Kidney glomerular epithelial cell (primary cell): Measurements from ENCODE around the gene CCDC90B.
"Not testable (repeated sequence)": the region's sequence is repeated elsewhere in the genome, so short reads cannot be mapped to it uniquely, and the experiment has no call there.

Experiments
- DNase-seq: peaks from one replicate; lab custom pipeline; 2025; lab: John Stamatoyannopoulos, UW

CCDC90B gene

DNA sequence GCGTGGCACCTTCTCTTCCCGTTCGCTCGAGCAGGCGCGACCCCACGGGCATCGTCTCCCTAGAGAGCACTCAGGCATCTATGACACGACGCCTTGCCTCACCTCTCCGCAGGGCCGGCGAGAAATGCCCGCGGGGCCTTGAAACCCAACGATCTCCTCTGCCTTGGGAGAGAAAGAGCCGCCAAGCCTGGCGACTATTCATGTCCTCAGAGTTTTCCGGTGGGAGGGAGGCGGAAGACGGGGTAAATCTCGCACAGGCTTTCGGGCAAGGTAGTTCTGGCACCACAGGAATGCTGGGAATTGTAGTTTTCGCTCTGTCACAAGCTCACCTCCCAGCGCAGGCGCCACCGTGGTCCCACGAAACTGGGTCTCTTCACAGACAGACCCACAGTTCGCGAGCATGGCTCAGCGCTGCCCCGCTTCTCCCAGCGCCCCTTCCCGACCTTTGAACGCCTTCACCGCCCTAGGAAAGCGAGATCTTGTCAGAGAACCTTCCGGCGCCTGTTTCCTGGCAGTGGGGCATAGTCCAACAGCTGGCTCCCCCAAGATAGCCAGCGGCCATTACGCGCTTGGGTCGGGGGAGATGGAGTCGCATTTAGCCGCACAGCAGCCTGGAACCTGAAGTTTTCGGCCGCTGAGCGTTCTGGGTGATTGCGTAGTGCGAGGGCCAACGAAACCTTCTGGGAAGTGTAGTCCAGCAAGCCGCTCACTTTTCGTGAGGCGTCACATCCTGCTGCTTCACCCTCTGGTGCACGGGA, at the start of gene CCDC90B:
TSS of gene CCDC90B (minus strand) at position 597 of the 758 bp plus-strand sequence. CDS start at position 202, 395 bp downstream.
- peak; percentile 95 for DNase-seq

DNA sequence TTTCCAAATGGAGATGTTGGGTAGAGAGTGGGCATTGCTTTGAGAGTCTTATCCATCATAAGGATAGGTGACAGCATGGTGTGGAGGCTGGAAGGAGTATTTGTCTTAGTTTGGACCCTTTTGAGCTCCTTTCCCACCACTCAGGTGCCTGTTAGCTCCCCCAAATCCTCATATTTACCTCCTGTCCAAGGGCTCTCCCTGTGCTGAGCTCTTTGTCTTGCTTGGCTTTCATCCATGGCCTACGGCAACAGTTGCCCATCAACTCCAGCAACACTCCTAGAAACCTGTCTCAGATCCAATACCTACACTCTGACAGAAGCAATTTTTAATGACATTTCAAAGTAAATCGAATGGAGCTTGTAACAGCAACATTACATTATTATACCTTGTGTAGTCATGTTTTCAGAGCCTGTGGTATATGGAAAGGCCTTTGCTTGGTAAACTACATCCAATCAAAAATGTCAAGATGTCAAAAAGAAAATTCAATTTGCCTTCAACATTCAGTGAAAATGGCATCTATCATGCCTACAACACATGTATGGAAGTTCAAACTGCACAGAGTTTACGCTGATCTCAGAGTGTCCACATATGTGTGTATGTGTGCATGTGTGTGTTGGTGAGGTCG, 49.4 kb upstream of the CCDC90B start:
- no peak for DNase-seq

DNA sequence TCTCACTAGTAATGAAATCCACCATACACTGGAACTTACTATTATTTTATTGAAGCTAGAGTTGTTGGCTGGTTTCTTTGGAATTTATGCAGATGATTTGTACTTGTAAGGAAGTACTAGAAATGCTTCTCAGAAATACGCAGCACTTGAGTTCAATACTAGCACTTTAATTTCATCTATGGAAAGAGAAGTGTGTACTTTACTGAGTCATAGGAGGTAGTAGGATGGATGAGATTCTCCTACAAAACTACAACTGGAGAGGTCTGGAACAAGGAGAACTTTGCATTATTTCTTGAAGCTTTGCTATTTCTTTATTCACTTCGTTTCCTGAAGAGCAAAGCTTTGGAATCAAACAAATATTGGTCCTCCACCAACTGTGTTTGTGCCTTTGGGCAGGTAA, 44.1 kb upstream of the CCDC90B start:
- no peak for DNase-seq

DNA sequence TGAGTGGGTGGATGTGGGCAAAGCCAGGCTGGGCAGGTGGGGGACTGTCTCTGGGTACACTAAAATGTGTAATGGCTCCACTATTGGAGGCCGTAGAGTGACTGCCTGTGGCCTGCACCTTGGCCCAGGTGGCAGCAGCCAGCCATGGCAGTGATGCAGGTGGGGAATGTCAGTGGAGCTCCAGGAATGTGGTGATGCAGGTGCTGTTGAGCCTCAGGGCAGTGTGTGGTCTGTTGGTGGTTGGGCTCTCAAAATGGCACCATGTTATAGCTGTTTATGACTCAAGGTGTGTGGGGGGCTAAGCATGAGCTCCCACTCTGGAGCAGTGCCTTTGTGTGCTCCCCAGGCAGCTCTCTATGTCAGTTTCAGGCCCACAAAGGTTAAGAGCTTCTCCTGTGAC, 40.2 kb upstream of the CCDC90B start:
- DNase-seq: no peak

DNA sequence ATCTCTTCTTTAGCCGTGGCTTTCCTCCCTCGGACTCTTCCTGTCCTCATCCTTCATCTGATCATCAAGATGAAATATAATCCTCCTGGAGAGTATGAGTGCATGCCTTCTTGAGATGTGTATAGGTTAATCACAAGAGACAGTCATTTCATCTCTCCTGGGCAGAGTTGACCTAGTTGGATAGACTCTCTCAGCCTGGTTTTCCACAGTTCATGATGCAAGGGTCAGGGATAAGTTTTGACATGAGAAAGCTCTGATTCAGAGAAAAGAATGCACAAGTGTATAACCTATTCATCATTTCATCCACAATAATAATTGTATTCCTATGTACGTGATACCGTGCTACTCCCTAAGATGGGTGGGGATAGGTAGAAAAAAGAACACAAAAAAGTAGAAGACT, 33.2 kb upstream of the CCDC90B start:
- no peak for DNase-seq

GRCh38 chr11:83318931-83319330, 32.8 kb upstream of the CCDC90B start:
- no peak for DNase-seq

- no peak for DNase-seq
Observed at GRCh38 chr11:83317757-83318690, 31.9 kb upstream of the CCDC90B start.

DNA sequence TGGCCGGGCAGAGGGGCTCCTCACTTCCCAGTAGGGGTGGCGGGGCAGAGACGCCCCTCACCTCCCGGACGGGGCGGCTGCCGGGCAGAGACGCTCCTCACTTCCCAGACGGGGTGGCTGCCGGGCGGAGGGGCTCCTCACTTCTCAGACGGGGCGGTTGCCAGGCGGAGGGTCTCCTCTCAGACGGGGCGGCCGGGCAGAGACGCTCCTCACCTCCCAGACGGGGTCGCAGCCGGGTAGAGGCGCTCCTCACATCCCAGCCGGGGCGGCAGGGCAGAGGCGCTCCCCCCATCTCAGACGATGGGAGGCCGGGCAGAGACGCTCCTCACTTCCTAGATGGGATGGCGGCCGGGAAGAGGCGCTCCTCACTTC, 30.7 kb upstream of the CCDC90B start:
- DNase-seq: not testable (repeated sequence)

DNA sequence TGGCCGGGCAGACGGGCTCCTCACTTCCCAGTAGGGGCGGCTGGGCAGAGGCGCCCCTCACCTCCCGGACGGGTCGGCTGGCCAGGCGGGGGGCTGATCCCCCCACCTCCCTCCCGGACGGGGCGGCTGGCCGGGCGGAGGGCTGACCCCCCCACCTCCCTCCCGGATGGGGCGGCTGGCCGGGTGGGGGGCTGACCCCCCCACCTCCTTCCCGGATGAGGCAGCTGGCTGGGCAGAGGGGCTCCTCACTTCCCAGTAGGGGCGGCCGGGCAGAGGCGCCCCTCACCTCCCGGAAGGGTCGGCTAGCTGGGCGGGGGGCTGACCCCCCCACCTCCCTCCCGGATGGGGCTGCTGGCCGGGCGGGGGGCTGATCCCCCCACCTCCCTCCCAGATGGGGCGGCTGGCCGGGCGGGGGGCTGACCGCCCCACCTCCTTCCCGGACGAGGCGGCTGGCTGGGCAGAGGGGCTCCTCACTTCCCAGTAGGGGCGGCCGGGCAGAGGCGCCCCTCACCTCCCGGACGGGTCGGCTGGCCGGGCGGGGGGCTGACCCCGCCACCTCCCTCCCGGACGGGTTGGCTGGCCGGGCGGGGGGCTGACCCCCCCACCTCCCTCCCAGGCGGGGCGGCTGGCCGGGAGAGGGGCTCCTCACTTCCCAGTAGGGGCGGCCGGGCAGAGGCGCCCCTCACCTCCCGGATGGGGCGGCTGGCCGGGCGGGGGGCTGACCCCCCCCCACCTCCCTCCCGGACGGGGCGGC, 30.2 kb upstream of the CCDC90B start:
- DNase-seq: not testable (repeated sequence)

- DNase-seq: no peak
Observed at GRCh38 chr11:83312430-83312829, 26.3 kb upstream of the CCDC90B start.

- no peak for DNase-seq
Observed at GRCh38 chr11:83311701-83312100, 25.5 kb upstream of the CCDC90B start.

DNA sequence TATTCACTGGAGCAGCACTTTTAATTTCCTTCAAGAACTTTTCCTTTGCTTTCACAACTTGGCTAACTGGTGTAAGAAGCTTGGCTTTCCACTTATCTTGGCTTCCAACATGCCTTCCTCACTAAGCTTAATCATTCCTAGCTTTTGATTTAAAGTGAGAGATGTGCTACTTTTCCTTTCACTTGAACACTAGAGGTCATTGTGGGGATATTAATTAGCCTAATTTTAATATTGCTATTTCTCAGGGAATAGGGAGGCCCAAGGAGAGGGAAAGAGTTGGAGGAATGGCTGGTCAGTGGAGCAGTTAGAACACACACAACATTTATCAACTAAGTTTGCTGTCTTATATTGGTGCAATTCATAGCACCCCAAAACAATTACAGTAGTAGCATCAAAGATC, 24.6 kb upstream of the CCDC90B start:
- DNase-seq: no peak

DNA sequence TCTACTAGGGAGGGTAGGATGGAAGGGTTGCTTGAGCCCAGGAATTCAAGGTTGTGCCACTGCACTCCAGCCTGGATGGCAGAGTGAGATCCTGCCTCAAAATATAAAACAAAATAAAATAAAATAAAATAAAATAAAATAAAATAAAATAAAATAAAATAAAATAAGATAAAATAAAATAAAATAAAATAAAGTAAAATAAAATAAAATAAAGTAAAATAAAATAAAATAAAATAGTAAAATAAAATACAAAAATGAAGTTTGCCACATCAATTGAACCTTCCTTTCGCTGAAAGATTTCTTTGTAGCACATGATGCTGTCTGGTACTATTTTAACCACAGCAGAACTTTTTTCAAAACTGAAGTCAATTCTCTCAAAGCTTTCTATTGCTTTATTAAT, 22.4 kb upstream of the CCDC90B start:
- not testable (repeated sequence) for DNase-seq

DNA sequence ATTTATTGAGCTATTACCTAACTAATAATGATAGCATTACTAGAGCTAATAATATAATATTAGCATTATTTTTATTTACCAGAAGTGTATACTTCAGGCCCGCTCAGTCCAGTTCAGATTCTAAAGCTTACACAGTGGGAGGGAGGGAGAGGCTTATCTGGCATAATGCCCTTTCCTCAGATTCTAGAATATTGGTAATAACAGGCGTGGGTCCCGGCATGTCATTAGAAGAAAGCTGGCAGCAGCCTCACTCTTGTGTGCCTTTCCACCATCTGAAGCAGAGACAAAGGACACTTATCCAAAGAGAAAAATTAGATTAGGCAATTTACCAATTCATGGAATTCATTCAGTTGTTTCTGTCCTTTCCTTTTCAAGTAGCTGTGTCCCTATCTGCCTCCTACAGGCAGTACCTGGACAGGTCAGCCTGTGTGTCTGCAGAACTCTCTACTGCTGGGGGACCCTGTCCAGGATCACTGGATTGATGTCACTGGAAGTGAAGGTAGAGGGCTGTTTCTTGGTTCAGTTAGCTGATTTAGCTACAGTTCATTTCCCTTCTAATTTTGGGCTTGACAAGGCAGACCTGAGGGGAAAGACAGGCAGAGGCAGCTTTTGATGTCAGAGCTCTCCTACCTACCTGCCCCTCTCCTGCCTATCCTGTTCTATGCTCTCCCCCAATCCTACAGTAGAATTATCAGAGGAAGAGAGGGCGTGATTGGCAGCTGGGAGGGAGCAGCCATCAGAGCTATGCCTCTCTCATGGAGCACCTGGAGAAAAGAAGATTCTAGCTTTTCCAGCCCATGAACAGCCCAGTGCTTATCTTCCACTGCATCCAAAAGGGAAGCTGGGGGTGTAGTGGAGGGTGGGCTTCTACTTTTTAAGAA, 20.3 kb upstream of the CCDC90B start:
- DNase-seq: no peak

DNA sequence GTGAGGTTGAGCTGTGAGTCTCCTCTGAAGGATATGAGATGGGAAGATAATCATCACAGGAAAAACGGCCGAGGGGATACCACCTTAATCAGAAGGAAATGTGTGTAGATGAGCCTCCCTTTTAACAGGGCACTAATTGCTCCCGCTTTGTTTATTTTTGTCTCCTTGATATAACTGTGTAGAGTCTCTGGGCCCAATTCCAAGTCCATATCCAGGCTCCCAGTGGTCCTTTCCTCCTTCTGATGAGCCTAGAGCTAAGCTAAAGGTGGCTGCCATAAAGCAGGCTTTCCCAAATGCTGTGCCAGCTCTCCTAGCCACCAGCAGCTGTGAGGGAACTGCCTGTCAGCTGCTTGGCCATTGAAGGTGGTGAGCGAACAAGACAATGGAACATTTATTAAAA, 17.1 kb upstream of the CCDC90B start:
- DNase-seq: no peak

DNA sequence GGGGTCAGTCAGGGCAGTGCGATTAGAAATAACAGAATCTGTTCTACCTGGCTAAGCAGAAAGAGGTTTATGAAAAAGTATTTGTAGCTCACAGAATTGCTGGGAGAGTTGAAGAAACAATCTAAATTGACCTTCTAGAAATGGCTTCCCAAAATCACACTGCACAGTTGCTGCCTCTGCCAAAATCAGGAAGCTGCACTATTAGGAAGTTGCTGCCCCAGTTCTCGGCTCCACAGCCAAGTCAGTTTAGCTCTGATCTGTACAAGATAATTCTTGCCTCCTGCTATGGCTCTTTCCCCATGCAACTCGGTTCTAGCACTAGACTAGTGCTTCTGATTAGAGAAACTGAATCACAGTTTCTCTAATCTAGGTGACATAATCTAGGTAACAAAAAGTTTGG, 16.0 kb upstream of the CCDC90B start:
- no peak for DNase-seq

GRCh38 chr11:83299681-83300080, 13.5 kb upstream of the CCDC90B start:
- no peak for DNase-seq

DNA sequence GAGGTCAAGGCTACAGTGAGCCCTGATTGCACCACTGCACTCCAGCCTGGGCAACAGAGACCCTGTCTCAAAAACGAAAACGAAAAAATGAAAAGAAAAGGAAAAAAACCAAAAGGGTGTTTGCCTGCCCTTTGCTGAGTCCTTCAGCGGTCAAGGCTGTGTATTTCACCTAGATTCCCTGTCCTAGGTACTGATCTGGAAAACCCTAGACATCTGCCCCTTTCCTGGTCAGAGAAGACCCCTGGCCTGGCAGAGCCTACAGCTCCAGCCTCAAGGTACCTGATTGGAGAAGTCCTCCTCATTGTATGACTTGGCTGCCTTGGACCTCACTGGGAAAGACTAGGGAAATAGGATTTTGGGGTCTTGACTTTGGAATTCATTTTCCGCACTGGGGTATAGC, 8.0 kb upstream of the CCDC90B start:
- DNase-seq: no peak

DNA sequence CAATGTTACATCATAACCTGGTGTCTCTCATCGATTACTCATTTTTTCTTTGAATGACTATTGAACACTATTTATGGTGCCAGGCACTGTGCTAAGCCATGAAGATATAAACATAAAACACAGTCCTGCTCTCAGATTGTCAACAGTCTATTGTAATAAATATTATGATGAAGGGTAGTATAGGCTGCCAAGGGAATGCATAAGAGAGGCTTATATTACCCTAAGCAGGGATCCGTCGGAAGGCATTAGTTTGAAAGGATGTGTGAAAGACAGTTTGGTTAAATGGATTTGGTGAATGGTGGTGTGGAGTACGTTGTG, 7.2 kb upstream of the CCDC90B start:
- no peak for DNase-seq

- peak; percentile 65 for DNase-seq
Observed at GRCh38 chr11:83292709-83293456, 6.7 kb upstream of the CCDC90B start.
